Retinal pigment epithelial cell (primary cell): ENCODE measurements around the gene PTPRD.

Source experiments
- DNase-seq: peaks from one replicate; pipeline ENCODE4 v3.0.0-alpha.2; 2010; ENCODE audit warnings: low read depth
- H3K4me3 ChIP-seq: 2 replicates; pipeline ENCODE4 v1.5.1; 2011; ENCODE audit warnings: mild to moderate bottlenecking, low read length, control low read depth, moderate library complexity
- CTCF ChIP-seq: conservative IDR thresholded peaks from 2 replicates; pipeline ENCODE4 v1.5.1; 2011; ENCODE audit warnings: low read depth, low read length, control low read depth, inconsistent platforms

The PTPRD gene

GRCh38 chr9:8450810-8451545, 2161.8 kb downstream of the PTPRD start:
- no peak for TF ChIP-seq CTCF
- DNase-seq, result no peak
- H3K4me3 ChIP-seq, result no peak overlapping the region

GRCh38 chr9:8448226-8448625, 2164.6 kb downstream of the PTPRD start:
- DNase-seq, result no peak
- TF ChIP-seq CTCF, result no peak
- H3K4me3 ChIP-seq, result no peak overlapping the region

- no peak overlapping the region for H3K4me3 ChIP-seq
- no peak for TF ChIP-seq CTCF
- no peak for DNase-seq
Observed at GRCh38 chr9:8447601-8448000, 2165.2 kb downstream of the PTPRD start.

GRCh38 chr9:8437876-8438275, 2174.9 kb downstream of the PTPRD start:
- DNase-seq, result no peak
- no peak for TF ChIP-seq CTCF
- no peak overlapping the region for H3K4me3 ChIP-seq

GRCh38 chr9:8437259-8437658, 2175.5 kb downstream of the PTPRD start:
- H3K4me3 ChIP-seq, result no peak overlapping the region
- no peak for TF ChIP-seq CTCF
- no peak for DNase-seq

GRCh38 chr9:8436786-8437185, 2176.0 kb downstream of the PTPRD start:
- DNase-seq, result no peak
- H3K4me3 ChIP-seq, result no peak overlapping the region
- no peak for TF ChIP-seq CTCF

- no peak for TF ChIP-seq CTCF
- no peak for DNase-seq
- no peak overlapping the region for H3K4me3 ChIP-seq
Observed at GRCh38 chr9:8434621-8435020, 2178.2 kb downstream of the PTPRD start.
